LNCaP clone FGC (cell line): Measurements from ENCODE around the gene RGL1.

ENCODE experiments used
- DNase-seq: peaks from one replicate; pipeline ENCODE4 v3.0.0-alpha.2; 2011; ENCODE audit warnings: low read depth
- H3K4me3 ChIP-seq: 2 replicates; pipeline ENCODE4 v1.5.1; 2011; ENCODE audit warnings: mild to moderate bottlenecking, low read depth, low read length, control low read depth
- CTCF ChIP-seq: IDR thresholded peaks from 2 replicates; pipeline ENCODE4 v1.5.1; 2012; ENCODE audit warnings: mild to moderate bottlenecking; ENCODE audit not compliant: control insufficient read depth, insufficient read depth; ENCODE audit errors: extremely low read depth

Gene RGL1

GRCh38 chr1:183801649-183802048, 3.3 kb upstream of the RGL1 start:
- no peak overlapping the region for H3K4me3 ChIP-seq
- no peak for TF ChIP-seq CTCF
- DNase-seq, result no peak

GRCh38 chr1:183804387-183804786, 533 bp upstream of the RGL1 start:
- DNase-seq, result no peak
- H3K4me3 ChIP-seq, result peak overlapping the region; percentile 69
- TF ChIP-seq CTCF, result no peak

GRCh38 chr1:183806125-183806524, 1.2 kb downstream of the RGL1 start:
- DNase-seq, result no peak
- H3K4me3 ChIP-seq, result peak overlapping the region; percentile 69
- no peak for TF ChIP-seq CTCF

- no peak overlapping the region for H3K4me3 ChIP-seq
- no peak for DNase-seq
- TF ChIP-seq CTCF, result no peak
Measured at GRCh38 chr1:183806675-183807074, 1.8 kb downstream of the RGL1 start.

- no peak overlapping the region for H3K4me3 ChIP-seq
- no peak for DNase-seq
- TF ChIP-seq CTCF, result no peak
Measured at GRCh38 chr1:183807549-183808168, 2.7 kb downstream of the RGL1 start.

GRCh38 chr1:183808296-183809027, 3.5 kb downstream of the RGL1 start:
- no peak for TF ChIP-seq CTCF
- no peak for DNase-seq
- H3K4me3 ChIP-seq, result no peak overlapping the region

- TF ChIP-seq CTCF, result no peak
- no peak for DNase-seq
- no peak overlapping the region for H3K4me3 ChIP-seq
Measured at GRCh38 chr1:183810121-183810520, 5.2 kb downstream of the RGL1 start.
